HL-60 (cell line): ENCODE measurements around the gene ATP11A.

Source experiments
- DNase-seq, 2 experiments: peaks; one replicate each; pipeline ENCODE4 v3.0.0-alpha.2; 2010 to 2020; ENCODE audit warnings: low read depth in 1 of 2, low spot score in 1 of 2
- H3K27ac ChIP-seq: fragments of 250-450 bp; sonication (Bioruptor Pico); replicated peaks from 2 replicates; pipeline ENCODE4 v1.5.1; 2020; ENCODE audit warnings: mild to moderate bottlenecking, moderate library complexity
- H3K27me3 ChIP-seq: fragments of 250-450 bp; sonication (Bioruptor Pico); 2 replicates; pipeline ENCODE4 v1.5.1; 2021; ENCODE audit warnings: mild to moderate bottlenecking, moderate library complexity; ENCODE audit not compliant: insufficient read depth, poor library complexity, severe bottlenecking
- H3K4me3 ChIP-seq: replicated peaks from 2 replicates; pipeline ENCODE4 v1.5.1; 2011; ENCODE audit warnings: mild to moderate bottlenecking, control low read depth, low read length; ENCODE audit not compliant: insufficient read depth
- CTCF ChIP-seq: IDR thresholded peaks from one replicate; pipeline ENCODE4 v1.5.1; 2011; ENCODE audit warnings: low read length, control low read depth, inconsistent platforms; ENCODE audit not compliant: insufficient read depth
- GABPA ChIP-seq: IDR thresholded peaks from 2 replicates; pipeline ENCODE4 v1.6.1; 2012; ENCODE audit warnings: low read depth
- POLR2AphosphoS5 ChIP-seq: IDR thresholded peaks from 2 replicates; pipeline ENCODE4 v1.6.1; 2012; ENCODE audit warnings: low read depth
- REST ChIP-seq: IDR thresholded peaks from 2 replicates; pipeline ENCODE4 v1.6.1; 2012; ENCODE audit warnings: low read depth; ENCODE audit not compliant: insufficient replicate concordance
- SPI1 ChIP-seq: IDR thresholded peaks from 2 replicates; pipeline ENCODE4 v1.6.1; 2012; ENCODE audit warnings: low read depth, mild to moderate bottlenecking, borderline replicate concordance

Gene ATP11A

GRCh38 chr13:112854321-112854720 lies 164.5 kb downstream of the ATP11A start:
- TF ChIP-seq SPI1, result no peak
- Histone ChIP-seq H3K27me3 (no peaks in the 10 kb centered on the region), H3K4me3 (no peak overlapping the region), H3K27ac (no peak overlapping the region)
- DNase-seq, result no peak

GRCh38 chr13:112855859-112856258 lies 166.0 kb downstream of the ATP11A start:
- no peak for DNase-seq
- no peak overlapping the region for H3K27ac ChIP-seq
- H3K27me3 ChIP-seq, result no peaks in the 10 kb centered on the region
- no peak overlapping the region for H3K4me3 ChIP-seq
- TF ChIP-seq GABPA (no peak), POLR2AphosphoS5 (no peak), SPI1 (no peak), REST (no peak), CTCF (no peak)

GRCh38 chr13:112857914-112858490 lies 168.2 kb downstream of the ATP11A start:
- no peak for DNase-seq
- no peak for TF ChIP-seq SPI1
- no peak for TF ChIP-seq REST
- no peak for TF ChIP-seq CTCF
- TF ChIP-seq POLR2AphosphoS5, result no peak
- TF ChIP-seq GABPA, result no peak
- H3K27me3 ChIP-seq, result no peaks in the 10 kb centered on the region
- H3K4me3 ChIP-seq, result no peak overlapping the region
- no peak overlapping the region for H3K27ac ChIP-seq

GRCh38 chr13:112859128-112859816 lies 169.4 kb downstream of the ATP11A start:
- no peak overlapping the region for H3K4me3 ChIP-seq
- no peak for TF ChIP-seq REST
- TF ChIP-seq GABPA, result no peak
- TF ChIP-seq CTCF, result no peak
- TF ChIP-seq SPI1, result no peak
- no peak for TF ChIP-seq POLR2AphosphoS5
- H3K27ac ChIP-seq, result no peak overlapping the region
- no peak for DNase-seq
- no peaks in the 10 kb centered on the region for H3K27me3 ChIP-seq
